SK-N-SH treated with all-trans-retinoic acid at 6 μM for 48 hours (cell line): Measurements from ENCODE around the gene SLC17A4.

Experiments used
- ATAC-seq: fragments of 200-7000 bp; cut with Tn5 transposase; 3 replicates; pipeline ENCODE4 v1.9.1; 2020; ENCODE audit warnings: mild to moderate bottlenecking, moderate library complexity
- ARNTL ChIP-seq: fragments of 450-650 bp; formaldehyde crosslinking; IDR thresholded peaks from 2 replicates; pipeline ENCODE4 v1.5.0; 2020; ENCODE audit warnings: low read depth, mild to moderate bottlenecking, moderate library complexity, borderline replicate concordance
- BACH2 ChIP-seq: fragments of 250-450 bp; sonication (Bioruptor Pico); IDR thresholded peaks from 2 replicates; pipeline ENCODE4 v1.9.0; 2021; ENCODE audit warnings: mild to moderate bottlenecking, borderline replicate concordance
- CSDC2 ChIP-seq: fragments of 250-450 bp; sonication (Bioruptor Pico); IDR thresholded peaks from 2 replicates; pipeline ENCODE4 v1.5.0; 2020; ENCODE audit warnings: mild to moderate bottlenecking, moderate library complexity
- ESRRG ChIP-seq: fragments of 250-450 bp; sonication (Bioruptor Pico); IDR thresholded peaks from 2 replicates; pipeline ENCODE4 v1.6.1; 2021; ENCODE audit warnings: mild to moderate bottlenecking
- GLIS3 ChIP-seq: fragments of 250-450 bp; sonication (Bioruptor Pico); IDR thresholded peaks from 2 replicates; pipeline ENCODE4 v1.5.0; 2020; ENCODE audit warnings: mild to moderate bottlenecking, moderate library complexity
- ISL1 ChIP-seq: fragments of 250-450 bp; sonication (Bioruptor Pico); IDR thresholded peaks from 2 replicates; pipeline ENCODE4 v2.1.2; 2022; ENCODE audit warnings: mild to moderate bottlenecking, moderate library complexity
- OSR1 ChIP-seq: fragments of 250-450 bp; sonication (Bioruptor Pico); IDR thresholded peaks from 2 replicates; pipeline ENCODE4 v1.8.0; 2022; ENCODE audit warnings: moderate library complexity, mild to moderate bottlenecking, inconsistent platforms
- RARB ChIP-seq: fragments of 250-450 bp; sonication (Bioruptor Pico); IDR thresholded peaks from 2 replicates; pipeline ENCODE4 v1.8.0; 2021; ENCODE audit warnings: mild to moderate bottlenecking, moderate library complexity
- SNAI2 ChIP-seq: fragments of 250-450 bp; sonication (Bioruptor Pico); IDR thresholded peaks from 2 replicates; pipeline ENCODE4 v1.5.0; 2020; ENCODE audit warnings: mild to moderate bottlenecking, moderate library complexity
- TCF4 ChIP-seq: fragments of 250-450 bp; sonication (Bioruptor Pico); IDR thresholded peaks from 2 replicates; pipeline ENCODE4 v1.8.0; 2021; ENCODE audit warnings: mild to moderate bottlenecking, moderate library complexity, borderline replicate concordance
- TOX ChIP-seq: fragments of 250-450 bp; sonication (Bioruptor Pico); IDR thresholded peaks from 2 replicates; pipeline ENCODE4 v1.8.0; 2021; ENCODE audit warnings: mild to moderate bottlenecking, moderate library complexity, borderline replicate concordance
- ZC3H10 ChIP-seq: fragments of 250-450 bp; sonication (Bioruptor Pico); IDR thresholded peaks from 2 replicates; pipeline ENCODE4 v1.5.1; 2021; ENCODE audit warnings: mild to moderate bottlenecking, moderate library complexity
- ZFP3 ChIP-seq: fragments of 250-450 bp; sonication (Bioruptor Pico); IDR thresholded peaks from 2 replicates; pipeline ENCODE4 v1.5.0; 2020; ENCODE audit warnings: mild to moderate bottlenecking, moderate library complexity
- ZFP30 ChIP-seq: fragments of 450-650 bp; formaldehyde crosslinking; IDR thresholded peaks from 2 replicates; pipeline ENCODE4 v1.5.0; 2022; ENCODE audit warnings: mild to moderate bottlenecking, moderate library complexity
- ZNF565 ChIP-seq: fragments of 450-650 bp; formaldehyde crosslinking; conservative IDR thresholded peaks from 2 replicates; pipeline ENCODE4 v1.5.0; 2020; ENCODE audit warnings: low read depth, mild to moderate bottlenecking, moderate library complexity
- ZNF70 ChIP-seq: fragments of 450-650 bp; formaldehyde crosslinking; IDR thresholded peaks from 2 replicates; pipeline ENCODE4 v1.5.0; 2020; ENCODE audit warnings: mild to moderate bottlenecking, moderate library complexity
- ZNF8 ChIP-seq: fragments of 450-650 bp; formaldehyde crosslinking; IDR thresholded peaks from 2 replicates; pipeline ENCODE4 v1.5.0; 2020; ENCODE audit warnings: mild to moderate bottlenecking, moderate library complexity
- TF ChIP-seq, protein P1 (sequence below): fragments of 250-450 bp; sonication (Bioruptor Pico); IDR thresholded peaks from 2 replicates; pipeline ENCODE4 v1.8.0; 2021; ENCODE audit warnings: low read depth, mild to moderate bottlenecking, moderate library complexity, borderline replicate concordance
- TF ChIP-seq, protein P2 (sequence below): fragments of 250-450 bp; sonication (Bioruptor Pico); IDR thresholded peaks from 2 replicates; pipeline ENCODE4 v1.8.0; 2020; ENCODE audit warnings: mild to moderate bottlenecking, moderate library complexity, borderline replicate concordance
- TF ChIP-seq, protein P3 (sequence below): fragments of 250-450 bp; sonication (Bioruptor Pico); IDR thresholded peaks from 2 replicates; pipeline ENCODE4 v1.5.0; 2020; ENCODE audit warnings: mild to moderate bottlenecking, moderate library complexity
- TF ChIP-seq, protein P4 (sequence below): fragments of 250-450 bp; sonication (Bioruptor Pico); IDR thresholded peaks from 2 replicates; pipeline ENCODE4 v1.5.1; 2020; ENCODE audit warnings: low read depth, mild to moderate bottlenecking, moderate library complexity

Gene SLC17A4

DNA sequence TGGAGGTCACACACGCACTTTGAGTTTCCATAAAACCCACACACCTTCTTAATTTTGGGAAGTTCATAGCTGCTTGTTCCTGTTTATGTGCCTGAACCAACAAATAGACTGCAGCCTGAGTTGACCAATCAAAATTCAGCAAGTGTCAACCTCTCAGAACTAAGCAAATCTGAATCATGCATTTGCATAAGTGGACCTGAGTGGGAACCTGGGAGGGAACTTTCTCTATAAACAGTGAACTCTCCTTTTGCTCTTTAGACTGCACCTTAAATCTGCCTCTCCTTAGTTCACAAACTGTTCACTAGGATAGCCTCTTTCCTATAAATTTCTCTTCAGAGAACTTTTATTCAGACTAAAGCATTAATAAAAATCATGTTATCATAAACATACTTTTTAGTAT, 39.4 kb downstream of the SLC17A4 start:
- TF ChIP-seq ZNF565 (CRISPR knock-in tag): no peak
- TF ChIP-seq TOX: no peak
- TF ChIP-seq, protein P1, sequence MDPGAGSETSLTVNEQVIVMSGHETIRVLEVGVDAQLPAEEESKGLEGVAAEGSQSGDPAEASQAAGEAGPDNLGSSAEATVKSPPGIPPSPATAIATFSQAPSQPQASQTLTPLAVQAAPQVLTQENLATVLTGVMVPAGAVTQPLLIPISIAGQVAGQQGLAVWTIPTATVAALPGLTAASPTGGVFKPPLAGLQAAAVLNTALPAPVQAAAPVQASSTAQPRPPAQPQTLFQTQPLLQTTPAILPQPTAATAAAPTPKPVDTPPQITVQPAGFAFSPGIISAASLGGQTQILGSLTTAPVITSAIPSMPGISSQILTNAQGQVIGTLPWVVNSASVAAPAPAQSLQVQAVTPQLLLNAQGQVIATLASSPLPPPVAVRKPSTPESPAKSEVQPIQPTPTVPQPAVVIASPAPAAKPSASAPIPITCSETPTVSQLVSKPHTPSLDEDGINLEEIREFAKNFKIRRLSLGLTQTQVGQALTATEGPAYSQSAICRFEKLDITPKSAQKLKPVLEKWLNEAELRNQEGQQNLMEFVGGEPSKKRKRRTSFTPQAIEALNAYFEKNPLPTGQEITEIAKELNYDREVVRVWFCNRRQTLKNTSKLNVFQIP (CRISPR knock-in tag): no peak
- no peak for TF ChIP-seq CSDC2 (CRISPR knock-in tag)
- no peak for TF ChIP-seq GLIS3 (CRISPR knock-in tag)
- no peak for TF ChIP-seq ISL1 (CRISPR knock-in tag)
- TF ChIP-seq ARNTL (CRISPR knock-in tag): no peak
- TF ChIP-seq, all 23 proteins: peak for 0
- ATAC-seq: no peak

DNA sequence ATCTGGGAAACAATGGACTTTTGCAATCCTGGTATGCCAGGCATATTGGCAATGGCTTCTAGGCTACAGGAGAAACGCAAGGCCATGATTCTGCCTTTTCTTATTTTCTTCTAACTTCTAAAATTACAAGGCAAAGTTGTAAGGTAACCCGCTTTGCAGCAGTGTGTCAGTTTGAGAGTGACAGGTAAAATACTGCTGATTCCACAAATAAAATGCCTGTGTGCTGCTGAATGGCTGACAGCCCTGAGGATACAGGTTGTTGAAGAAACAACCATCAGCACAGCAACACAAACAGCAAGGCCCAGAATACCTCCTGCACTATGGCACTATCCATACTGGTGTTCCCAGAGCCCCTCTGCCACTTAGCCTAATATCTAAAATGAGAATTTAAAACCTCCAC, 40.2 kb downstream of the SLC17A4 start:
- TF ChIP-seq OSR1 (CRISPR knock-in tag) (no peak), CSDC2 (CRISPR knock-in tag) (no peak), ZFP30 (CRISPR knock-in tag) (no peak), TOX (no peak), ZNF565 (CRISPR knock-in tag) (no peak), ZFP3 (CRISPR knock-in tag) (no peak), ESRRG (no peak), ZNF70 (CRISPR knock-in tag) (no peak), BACH2 (CRISPR knock-in tag) (no peak), ARNTL (CRISPR knock-in tag) (no peak)
- TF ChIP-seq, protein P2, sequence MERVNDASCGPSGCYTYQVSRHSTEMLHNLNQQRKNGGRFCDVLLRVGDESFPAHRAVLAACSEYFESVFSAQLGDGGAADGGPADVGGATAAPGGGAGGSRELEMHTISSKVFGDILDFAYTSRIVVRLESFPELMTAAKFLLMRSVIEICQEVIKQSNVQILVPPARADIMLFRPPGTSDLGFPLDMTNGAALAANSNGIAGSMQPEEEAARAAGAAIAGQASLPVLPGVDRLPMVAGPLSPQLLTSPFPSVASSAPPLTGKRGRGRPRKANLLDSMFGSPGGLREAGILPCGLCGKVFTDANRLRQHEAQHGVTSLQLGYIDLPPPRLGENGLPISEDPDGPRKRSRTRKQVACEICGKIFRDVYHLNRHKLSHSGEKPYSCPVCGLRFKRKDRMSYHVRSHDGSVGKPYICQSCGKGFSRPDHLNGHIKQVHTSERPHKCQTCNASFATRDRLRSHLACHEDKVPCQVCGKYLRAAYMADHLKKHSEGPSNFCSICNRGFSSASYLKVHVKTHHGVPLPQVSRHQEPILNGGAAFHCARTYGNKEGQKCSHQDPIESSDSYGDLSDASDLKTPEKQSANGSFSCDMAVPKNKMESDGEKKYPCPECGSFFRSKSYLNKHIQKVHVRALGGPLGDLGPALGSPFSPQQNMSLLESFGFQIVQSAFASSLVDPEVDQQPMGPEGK (CRISPR knock-in tag): no peak
- TF ChIP-seq, all 23 proteins: peak for 0
- ATAC-seq: no peak

DNA sequence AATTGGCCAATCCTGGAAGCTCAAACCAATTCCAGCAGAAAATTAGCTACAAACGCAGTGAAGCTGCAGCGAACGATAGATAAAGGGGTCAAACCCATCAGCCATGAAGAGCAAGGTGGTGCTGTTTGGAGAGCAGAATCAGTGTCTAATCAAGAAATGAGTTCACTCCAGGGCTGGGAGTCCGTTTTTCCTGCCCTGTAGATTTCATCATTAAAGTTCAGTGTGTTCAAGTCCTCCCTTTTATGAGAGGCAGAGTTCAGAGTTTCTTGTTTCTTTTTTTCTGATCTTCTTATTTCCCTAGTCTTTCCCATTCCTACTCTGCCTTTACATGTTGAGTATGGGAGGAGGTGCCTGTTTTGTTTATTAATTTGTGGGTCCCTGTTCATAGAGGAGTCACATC, 46.9 kb downstream of the SLC17A4 start:
- no peak for ATAC-seq
- TF ChIP-seq, protein P2 (CRISPR knock-in tag): no peak
- TF ChIP-seq ZNF8: no peak
- no peak for TF ChIP-seq ISL1 (CRISPR knock-in tag)

DNA sequence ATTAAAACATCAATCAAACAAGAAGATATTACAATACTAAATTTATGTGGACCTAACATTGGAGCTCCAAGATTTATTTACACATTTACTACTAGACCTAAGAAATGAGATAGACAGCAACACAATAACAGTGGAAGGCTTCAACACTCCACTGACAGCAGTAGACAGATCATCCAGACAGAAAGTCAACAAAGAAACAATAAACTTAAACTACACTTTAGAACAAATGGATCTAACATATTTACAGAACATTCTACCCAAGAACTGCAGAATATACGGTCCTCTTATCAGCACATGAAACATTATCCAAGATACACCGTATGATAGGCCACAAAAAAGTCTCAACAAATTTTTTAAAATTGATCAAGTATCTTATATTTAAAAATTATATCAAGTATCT, 50.3 kb downstream of the SLC17A4 start:
- TF ChIP-seq, protein P2 (CRISPR knock-in tag): no peak
- TF ChIP-seq, protein P3, sequence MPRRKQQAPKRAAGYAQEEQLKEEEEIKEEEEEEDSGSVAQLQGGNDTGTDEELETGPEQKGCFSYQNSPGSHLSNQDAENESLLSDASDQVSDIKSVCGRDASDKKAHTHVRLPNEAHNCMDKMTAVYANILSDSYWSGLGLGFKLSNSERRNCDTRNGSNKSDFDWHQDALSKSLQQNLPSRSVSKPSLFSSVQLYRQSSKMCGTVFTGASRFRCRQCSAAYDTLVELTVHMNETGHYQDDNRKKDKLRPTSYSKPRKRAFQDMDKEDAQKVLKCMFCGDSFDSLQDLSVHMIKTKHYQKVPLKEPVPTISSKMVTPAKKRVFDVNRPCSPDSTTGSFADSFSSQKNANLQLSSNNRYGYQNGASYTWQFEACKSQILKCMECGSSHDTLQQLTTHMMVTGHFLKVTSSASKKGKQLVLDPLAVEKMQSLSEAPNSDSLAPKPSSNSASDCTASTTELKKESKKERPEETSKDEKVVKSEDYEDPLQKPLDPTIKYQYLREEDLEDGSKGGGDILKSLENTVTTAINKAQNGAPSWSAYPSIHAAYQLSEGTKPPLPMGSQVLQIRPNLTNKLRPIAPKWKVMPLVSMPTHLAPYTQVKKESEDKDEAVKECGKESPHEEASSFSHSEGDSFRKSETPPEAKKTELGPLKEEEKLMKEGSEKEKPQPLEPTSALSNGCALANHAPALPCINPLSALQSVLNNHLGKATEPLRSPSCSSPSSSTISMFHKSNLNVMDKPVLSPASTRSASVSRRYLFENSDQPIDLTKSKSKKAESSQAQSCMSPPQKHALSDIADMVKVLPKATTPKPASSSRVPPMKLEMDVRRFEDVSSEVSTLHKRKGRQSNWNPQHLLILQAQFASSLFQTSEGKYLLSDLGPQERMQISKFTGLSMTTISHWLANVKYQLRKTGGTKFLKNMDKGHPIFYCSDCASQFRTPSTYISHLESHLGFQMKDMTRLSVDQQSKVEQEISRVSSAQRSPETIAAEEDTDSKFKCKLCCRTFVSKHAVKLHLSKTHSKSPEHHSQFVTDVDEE (CRISPR knock-in tag): no peak
- TF ChIP-seq RARB (CRISPR knock-in tag) (no peak), ESRRG (no peak), SNAI2 (no peak), TCF4 (no peak), ISL1 (CRISPR knock-in tag) (no peak), TOX (no peak), ZFP3 (CRISPR knock-in tag) (no peak), OSR1 (CRISPR knock-in tag) (no peak), ZNF8 (no peak), ZC3H10 (CRISPR knock-in tag) (no peak), BACH2 (CRISPR knock-in tag) (no peak)
- TF ChIP-seq, protein P4, sequence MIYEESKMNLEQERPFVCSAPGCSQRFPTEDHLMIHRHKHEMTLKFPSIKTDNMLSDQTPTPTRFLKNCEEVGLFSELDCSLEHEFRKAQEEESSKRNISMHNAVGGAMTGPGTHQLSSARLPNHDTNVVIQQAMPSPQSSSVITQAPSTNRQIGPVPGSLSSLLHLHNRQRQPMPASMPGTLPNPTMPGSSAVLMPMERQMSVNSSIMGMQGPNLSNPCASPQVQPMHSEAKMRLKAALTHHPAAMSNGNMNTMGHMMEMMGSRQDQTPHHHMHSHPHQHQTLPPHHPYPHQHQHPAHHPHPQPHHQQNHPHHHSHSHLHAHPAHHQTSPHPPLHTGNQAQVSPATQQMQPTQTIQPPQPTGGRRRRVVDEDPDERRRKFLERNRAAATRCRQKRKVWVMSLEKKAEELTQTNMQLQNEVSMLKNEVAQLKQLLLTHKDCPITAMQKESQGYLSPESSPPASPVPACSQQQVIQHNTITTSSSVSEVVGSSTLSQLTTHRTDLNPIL: no peak
- ATAC-seq: no peak
